ENCODE measurements around the gene TWF2.
A peak's percentile ranks its signal among the peaks of the same experiment; 100 is the strongest.

- TF ChIP-seq CTCF (IDR thresholded peaks at IDR 0.05) = peak in 1 of 2 donors; percentile 21
- peak in 1 of 2 donors; percentile 65 for TF ChIP-seq POLR2A (IDR thresholded peaks at IDR 0.05)
Observed at GRCh38 chr3:52197842-52198625, 40.9 kb downstream of the TWF2 start, which contains the start of gene ALAS1.

All from suprapubic skin (tissue), 3 donors.